ENCODE measurements around the gene SAXO2.
A peak's percentile ranks its signal among the peaks of the same experiment; 100 is the strongest.
"Not testable (repeated sequence)": the region's sequence is repeated elsewhere in the genome, so short reads cannot be mapped to it uniquely, and the experiment has no call there.

The SAXO2 gene

GRCh38 chr15:82262422-82263026 lies at the start of gene SAXO2, which contains the start of gene EFL1:
Gene SAXO2 (plus strand): TSS chr15:82262818. CDS start chr15:82262880, 62 bp downstream.
Gene EFL1 (minus strand): TSS chr15:82262734. CDS start chr15:82261778, 956 bp downstream.
- H4K20me1 ChIP-seq, result peaks cover 4% of the 10 kb centered on the region; the same call in 1 of the 2 replicates
- H3K4me1 ChIP-seq, result peaks cover 28% of the 10 kb centered on the region
- H3K27ac ChIP-seq, result peak within 1 kb of the TSS; percentile 58
- peaks cover 21% of the 10 kb centered on the region for H3K36me3 ChIP-seq
- TF ChIP-seq Cebpa-rat (IDR thresholded peaks at IDR 0.05), result no peak
- peak within 1 kb of the TSS; percentile 93 for H3K4me2 ChIP-seq
- peak within 1 kb of the TSS; percentile 78 for H3K9ac ChIP-seq
- H3K9me3 ChIP-seq, result no peaks in the 10 kb centered on the region
- peak within 1 kb of the TSS; percentile 86 for H3K4me3 ChIP-seq
- no peaks in the 10 kb centered on the region for H3K27me3 ChIP-seq

GRCh38 chr15:82216092-82216491 lies 46.5 kb upstream of the SAXO2 start:
- H3K27ac ChIP-seq, H3K9ac ChIP-seq, H3K4me1 ChIP-seq, H3K27me3 ChIP-seq, H3K4me2 ChIP-seq, H4K20me1 ChIP-seq, H3K4me3 ChIP-seq, H3K9me3 ChIP-seq: not testable (repeated sequence)
- H3K36me3 ChIP-seq, result peaks cover 49% of the 10 kb centered on the region

- not testable (repeated sequence) for H4K20me1 ChIP-seq, H3K4me3 ChIP-seq
- H3K36me3 ChIP-seq, result peaks cover 47% of the 10 kb centered on the region
Observed at GRCh38 chr15:82221535-82221934, 41.1 kb upstream of the SAXO2 start.

GRCh38 chr15:82228750-82229149 lies 33.9 kb upstream of the SAXO2 start:
- H3K4me2 ChIP-seq, result no peak overlapping the region
- no peaks in the 10 kb centered on the region for H3K9me3 ChIP-seq
- no peak overlapping the region for H3K27ac ChIP-seq
- no peaks in the 10 kb centered on the region for H3K27me3 ChIP-seq
- H3K9ac ChIP-seq, result no peak overlapping the region
- peaks cover 8% of the 10 kb centered on the region; the same call in 1 of the 2 replicates for H3K4me1 ChIP-seq
- no peaks in the 10 kb centered on the region for H4K20me1 ChIP-seq
- H3K36me3 ChIP-seq, result peaks cover 56% of the 10 kb centered on the region
- TF ChIP-seq Cebpa-rat (IDR thresholded peaks at IDR 0.05), result no peak
- no peak overlapping the region for H3K4me3 ChIP-seq

More at GRCh38 chr15:82221535-82221934, 41.1 kb upstream of the SAXO2 start:
- H3K9ac ChIP-seq, H3K4me2 ChIP-seq, H3K27ac ChIP-seq, H3K9me3 ChIP-seq, H3K27me3 ChIP-seq, H3K4me1 ChIP-seq: not testable (repeated sequence)

- no peak overlapping the region for H3K9ac ChIP-seq
- no peak overlapping the region for H3K4me3 ChIP-seq
- H3K36me3 ChIP-seq, result peaks cover 46% of the 10 kb centered on the region
- H3K27me3 ChIP-seq, result no peaks in the 10 kb centered on the region
- no peaks in the 10 kb centered on the region for H3K9me3 ChIP-seq
- H3K27ac ChIP-seq, result no peak overlapping the region
- H4K20me1 ChIP-seq, result no peaks in the 10 kb centered on the region
- H3K4me2 ChIP-seq, result no peak overlapping the region
- TF ChIP-seq Cebpa-rat (IDR thresholded peaks at IDR 0.05), result no peak
- H3K4me1 ChIP-seq, result peaks cover 11% of the 10 kb centered on the region; the same call in 1 of the 2 replicates
Observed at GRCh38 chr15:82231233-82231632, 31.4 kb upstream of the SAXO2 start.

- H4K20me1 ChIP-seq, result no peaks in the 10 kb centered on the region
- H3K4me3 ChIP-seq, result no peak overlapping the region
- no peak overlapping the region for H3K27ac ChIP-seq
- peaks cover 42% of the 10 kb centered on the region for H3K36me3 ChIP-seq
- H3K4me1 ChIP-seq, result peaks cover 11% of the 10 kb centered on the region; the same call in 1 of the 2 replicates
- H3K27me3 ChIP-seq, result no peaks in the 10 kb centered on the region
- H3K4me2 ChIP-seq, result no peak overlapping the region
- H3K9me3 ChIP-seq, result no peaks in the 10 kb centered on the region
- H3K9ac ChIP-seq, result no peak overlapping the region
- TF ChIP-seq Cebpa-rat (IDR thresholded peaks at IDR 0.05), result no peak
Observed at GRCh38 chr15:82231842-82232241, 30.8 kb upstream of the SAXO2 start.

- H3K4me1 ChIP-seq, H3K27me3 ChIP-seq, H3K4me3 ChIP-seq, H3K4me2 ChIP-seq, H4K20me1 ChIP-seq, H3K9me3 ChIP-seq, H3K9ac ChIP-seq, H3K27ac ChIP-seq: not testable (repeated sequence)
- H3K36me3 ChIP-seq, result peaks cover 49% of the 10 kb centered on the region
Observed at GRCh38 chr15:82237944-82238534, 24.6 kb upstream of the SAXO2 start.

- no peaks in the 10 kb centered on the region for H3K27me3 ChIP-seq
- no peak overlapping the region for H3K4me3 ChIP-seq
- H3K9me3 ChIP-seq, result no peaks in the 10 kb centered on the region
- TF ChIP-seq Cebpa-rat (IDR thresholded peaks at IDR 0.05), result no peak
- H4K20me1 ChIP-seq, result no peaks in the 10 kb centered on the region
- H3K9ac ChIP-seq, result no peak overlapping the region
- H3K36me3 ChIP-seq, result peaks cover 54% of the 10 kb centered on the region
- H3K4me1 ChIP-seq, result peaks cover 5% of the 10 kb centered on the region; the same call in 1 of the 2 replicates
- H3K27ac ChIP-seq, result no peak overlapping the region
- H3K4me2 ChIP-seq, result no peak overlapping the region
Observed at GRCh38 chr15:82239685-82240391, 22.8 kb upstream of the SAXO2 start.

GRCh38 chr15:82241836-82242499 lies 20.6 kb upstream of the SAXO2 start:
- not testable (repeated sequence) for H3K4me3 ChIP-seq, H3K9ac ChIP-seq, H3K4me2 ChIP-seq, H4K20me1 ChIP-seq, H3K27ac ChIP-seq, H3K9me3 ChIP-seq, H3K27me3 ChIP-seq
- Histone ChIP-seq H3K36me3 (peaks cover 60% of the 10 kb centered on the region), H3K4me1 (peaks cover 13% of the 10 kb centered on the region)

GRCh38 chr15:82243644-82244043 lies 19.0 kb upstream of the SAXO2 start:
- Histone ChIP-seq H3K36me3 (peaks cover 55% of the 10 kb centered on the region), H3K4me1 (peaks cover 13% of the 10 kb centered on the region)
- not testable (repeated sequence) for H3K27ac ChIP-seq, H3K4me3 ChIP-seq, H4K20me1 ChIP-seq, H3K4me2 ChIP-seq, H3K9ac ChIP-seq, H3K27me3 ChIP-seq, H3K9me3 ChIP-seq

- H3K27me3 ChIP-seq, H3K9me3 ChIP-seq: not testable (repeated sequence)
Observed at GRCh38 chr15:82245956-82246355, 16.7 kb upstream of the SAXO2 start.

GRCh38 chr15:82248261-82248660 lies 14.4 kb upstream of the SAXO2 start:
- not testable (repeated sequence) for H4K20me1 ChIP-seq, H3K27ac ChIP-seq, H3K27me3 ChIP-seq, H3K4me2 ChIP-seq, H3K9me3 ChIP-seq, H3K9ac ChIP-seq, H3K4me3 ChIP-seq
- Histone ChIP-seq H3K4me1 (peaks cover 13% of the 10 kb centered on the region), H3K36me3 (peaks cover 43% of the 10 kb centered on the region)

More at GRCh38 chr15:82245956-82246355, 16.7 kb upstream of the SAXO2 start:
- not testable (repeated sequence) for H3K9ac ChIP-seq, H3K4me3 ChIP-seq, H4K20me1 ChIP-seq, H3K4me2 ChIP-seq, H3K27ac ChIP-seq
- H3K4me1 ChIP-seq, result peaks cover 13% of the 10 kb centered on the region
- peaks cover 36% of the 10 kb centered on the region for H3K36me3 ChIP-seq

- not testable (repeated sequence) for H3K27me3 ChIP-seq, H3K9me3 ChIP-seq, H4K20me1 ChIP-seq
- Histone ChIP-seq H3K27ac (peak overlapping the region; percentile 58), H3K9ac (peak overlapping the region; percentile 78), H3K36me3 (peaks cover 28% of the 10 kb centered on the region), H3K4me3 (peak overlapping the region; percentile 86), H3K4me1 (peaks cover 28% of the 10 kb centered on the region), H3K4me2 (peak overlapping the region; percentile 93)
Observed at GRCh38 chr15:82261566-82262421, 824 bp upstream of the SAXO2 start.

Data from BLaER1 (cell line).